Vagina (tissue), 2 donors: ENCODE measurements around the gene IRF5. TPM values are rescaled to one million over a fixed set of nuclear protein-coding genes. Genes with fewer than 3 reads are reported as not detected.

Experiments used
- DNase-seq, 2 donors: peaks; one replicate each; pipeline ENCODE4 v3.0.0-alpha.2; 2017; ENCODE audit errors: extremely low spot score in 2 of 2
- H3K27ac ChIP-seq: fragments of 200-600 bp; sonication (generic); one replicate; pipeline ENCODE4 v1.5.1; 2019
- H3K27me3 ChIP-seq: fragments of 200-600 bp; sonication (generic); one replicate; pipeline ENCODE4 v1.5.1; 2019
- H3K36me3 ChIP-seq, 2 donors: fragments of 200-600 bp; sonication (generic); one replicate each; pipeline ENCODE4 v1.5.1; 2017 to 2019
- H3K4me1 ChIP-seq: fragments of 200-600 bp; sonication (generic); one replicate; pipeline ENCODE4 v1.5.1; 2019
- H3K4me3 ChIP-seq, 2 donors: fragments of 200-600 bp; sonication (generic); 1 replicate in 1 of 2; 2 replicates in 1 of 2; pipeline ENCODE4 v1.5.1; 2016 to 2019
- H3K9me3 ChIP-seq: fragments of 200-600 bp; sonication (generic); one replicate; pipeline ENCODE4 v1.5.1; 2019
- CTCF ChIP-seq, 3 experiments: fragments of 450-650 bp in 2 of 3; fragments of 200-600 bp in 1 of 3; sonication (generic) in 1 of 3; IDR thresholded peaks; one replicate each; pipeline ENCODE4 v1.5.1; 2017 to 2019; ENCODE audit warnings: antibody characterized with exemption in 3 of 3, mild to moderate bottlenecking in 2 of 3, moderate library complexity in 2 of 3
- POLR2A ChIP-seq, 2 donors: fragments of 450-650 bp; IDR thresholded peaks; one replicate each; pipeline ENCODE4 v1.6.1; 2017; ENCODE audit warnings: antibody characterized with exemption in 2 of 2, mild to moderate bottlenecking in 2 of 2, moderate library complexity in 2 of 2
- POLR2AphosphoS5 ChIP-seq, 2 donors: sonication (generic); formaldehyde crosslinking; IDR thresholded peaks; one replicate each; pipeline ENCODE4 v1.9.0; 2017; ENCODE audit warnings: antibody characterized with exemption in 2 of 2, mild to moderate bottlenecking in 2 of 2, low read depth in 1 of 2; ENCODE audit not compliant: insufficient read depth in 1 of 2
- intact Hi-C: fragments of 100-400 bp; cut with DNase I; formaldehyde crosslinking; loops from one replicate; pipeline ENCODE4 v1.15.1; 2023
- total RNA-seq: library from RNA; depleted of rRNA; stranded (reverse); fragments of >200 nt; gene quantifications from one replicate; pipeline ENCODE4 v1.2.3, GENCODE V29; 2016

IRF5 gene
- total RNA-seq, 1 donor from 2014 or later, result 15.0 TPM

GRCh38 chr7:128982105-128982504 is 44.4 kb downstream of the IRF5 start:
- H3K27me3 ChIP-seq, result no peaks in the 10 kb centered on the region
- H3K36me3 ChIP-seq, result peaks cover 0 to 68% of the 10 kb centered on the region in 2 donors
- no peaks in the 10 kb centered on the region for H3K4me1 ChIP-seq
- TF ChIP-seq POLR2A (IDR thresholded peaks at IDR 0.05), result no peak
- TF ChIP-seq CTCF (IDR thresholded peaks at IDR 0.05), result no peak
- TF ChIP-seq POLR2AphosphoS5 (IDR thresholded peaks at IDR 0.05; ENCODE audit: insufficient read depth in 1 of 2, low read depth in 1 of 2), result no peak
- H3K9me3 ChIP-seq, result no peaks in the 10 kb centered on the region
- DNase-seq, result no peak
- no peak overlapping the region for H3K27ac ChIP-seq
- H3K4me3 ChIP-seq, result no peak overlapping the region
- intact Hi-C loops, result no loop called here

GRCh38 chr7:128985660-128986059 is 47.9 kb downstream of the IRF5 start:
- no peaks in the 10 kb centered on the region for H3K9me3 ChIP-seq
- no peak for TF ChIP-seq POLR2AphosphoS5 (IDR thresholded peaks at IDR 0.05; ENCODE audit: insufficient read depth in 1 of 2, low read depth in 1 of 2)
- TF ChIP-seq POLR2A (IDR thresholded peaks at IDR 0.05), result no peak
- TF ChIP-seq CTCF (IDR thresholded peaks at IDR 0.05), result no peak
- H3K27ac ChIP-seq, result no peak overlapping the region
- no peaks in the 10 kb centered on the region for H3K27me3 ChIP-seq
- intact Hi-C loops, result no loop called here
- peaks cover 0 to 44% of the 10 kb centered on the region in 2 donors for H3K36me3 ChIP-seq
- H3K4me1 ChIP-seq, result no peaks in the 10 kb centered on the region
- no peak overlapping the region for H3K4me3 ChIP-seq
- no peak for DNase-seq

- intact Hi-C loops, result no loop called here
- no peaks in the 10 kb centered on the region for H3K9me3 ChIP-seq
- no peak overlapping the region for H3K4me3 ChIP-seq
- TF ChIP-seq POLR2A (IDR thresholded peaks at IDR 0.05) (no peak), POLR2AphosphoS5 (IDR thresholded peaks at IDR 0.05; ENCODE audit: insufficient read depth in 1 of 2, low read depth in 1 of 2) (no peak), CTCF (IDR thresholded peaks at IDR 0.05) (no peak)
- no peak overlapping the region for H3K27ac ChIP-seq
- peaks cover 0 to 34% of the 10 kb centered on the region in 2 donors for H3K36me3 ChIP-seq
- no peaks in the 10 kb centered on the region for H3K4me1 ChIP-seq
- no peak for DNase-seq
- no peaks in the 10 kb centered on the region for H3K27me3 ChIP-seq
These were observed 48.9 kb downstream of the IRF5 start for GRCh38 chr7:128986609-128987008.

- H3K36me3 ChIP-seq, result peaks cover 0 to 31% of the 10 kb centered on the region in 2 donors
These were observed 50.6 kb downstream of the IRF5 start for GRCh38 chr7:128988372-128988771.

More at GRCh38 chr7:128988372-128988771, 50.6 kb downstream of the IRF5 start:
- Histone ChIP-seq H3K4me3 (no peak overlapping the region), H3K27ac (no peak overlapping the region), H3K27me3 (no peaks in the 10 kb centered on the region), H3K4me1 (no peaks in the 10 kb centered on the region), H3K9me3 (no peaks in the 10 kb centered on the region)
- no peak for TF ChIP-seq POLR2A (IDR thresholded peaks at IDR 0.05)
- TF ChIP-seq CTCF (IDR thresholded peaks at IDR 0.05), result no peak
- TF ChIP-seq POLR2AphosphoS5 (IDR thresholded peaks at IDR 0.05; ENCODE audit: insufficient read depth in 1 of 2, low read depth in 1 of 2), result no peak
- intact Hi-C loops, result no loop called here
- DNase-seq, result no peak
